Esophagus squamous epithelium (tissue), 5 donors: ENCODE measurements around the gene BIRC2. TPM values are rescaled to one million over a fixed set of nuclear protein-coding genes. Genes with fewer than 3 reads are reported as not detected.
"Not testable (repeated sequence)": the region's sequence is repeated elsewhere in the genome, so short reads cannot be mapped to it uniquely, and the experiment has no call there.

Experiments used
- DNase-seq: peaks from one replicate; lab custom pipeline; 2025; lab: John Stamatoyannopoulos, UW
- H3K27ac ChIP-seq, 4 donors: fragments of 200-600 bp; sonication (generic); one replicate each; pipeline ENCODE4 v1.5.1; 2016 to 2019; ENCODE audit warnings: mild to moderate bottlenecking in 1 of 4
- H3K27me3 ChIP-seq, 4 donors: fragments of 200-600 bp; sonication (generic); 1 replicate in 3 of 4; 2 replicates in 1 of 4; pipeline versions ENCODE4 v1.5.1 to v1.6.0; 2017 to 2021; ENCODE audit warnings: antibody characterized with exemption in 1 of 4
- H3K36me3 ChIP-seq, 3 donors: fragments of 200-600 bp; sonication (generic); one replicate each; pipeline ENCODE4 v1.5.1; 2016 to 2019
- H3K4me1 ChIP-seq, 3 donors: fragments of 200-600 bp; sonication (generic); one replicate each; pipeline ENCODE4 v1.5.1; 2017 to 2019
- H3K4me3 ChIP-seq, 4 donors: fragments of 200-600 bp; sonication (generic); 1 replicate in 3 of 4; 2 replicates in 1 of 4; pipeline ENCODE4 v1.5.1; 2016 to 2019; ENCODE audit warnings: mild to moderate bottlenecking in 2 of 4, moderate library complexity in 1 of 4
- H3K9me3 ChIP-seq, 3 donors: fragments of 200-600 bp; sonication (generic); one replicate each; pipeline ENCODE4 v1.5.1; 2016 to 2019
- POLR2A ChIP-seq, 4 donors: fragments of 450-650 bp; IDR thresholded peaks; one replicate each; pipeline ENCODE4 v1.6.1; 2017; ENCODE audit warnings: antibody characterized with exemption in 4 of 4, mild to moderate bottlenecking in 4 of 4, moderate library complexity in 3 of 4
- WGBS, 2 donors: methylation state at CpG; one replicate each; pipeline ENCODE4 v1.1.5; 2018; 5-methylcytosine and 5-hydroxymethylcytosine counted together
- intact Hi-C: fragments of 100-400 bp; cut with DNase I; formaldehyde crosslinking; loops from one replicate; pipeline ENCODE4 v1.15.0; 2022
- total RNA-seq, 4 donors: library from RNA; depleted of rRNA; stranded (reverse); fragments of >200 nt; gene quantifications; one replicate each; pipeline ENCODE4 v1.1.0, GENCODE V29; 2016
- TF ChIP-seq, protein P1 (sequence below), 6 experiments: fragments of 450-650 bp in 4 of 6; fragments of 200-600 bp in 2 of 6; sonication (generic) in 2 of 6; IDR thresholded peaks; one replicate each; pipeline ENCODE4 v1.5.1; 2016 to 2019; ENCODE audit warnings: antibody characterized with exemption in 6 of 6, mild to moderate bottlenecking in 4 of 6, moderate library complexity in 4 of 6
- donor health status: DM: yes; HTN: yes; CAD: no.

Gene BIRC2
- total RNA-seq, 4 donors from 2014 or later, result 18.9 to 38.7 (median 26.4) TPM

DNA sequence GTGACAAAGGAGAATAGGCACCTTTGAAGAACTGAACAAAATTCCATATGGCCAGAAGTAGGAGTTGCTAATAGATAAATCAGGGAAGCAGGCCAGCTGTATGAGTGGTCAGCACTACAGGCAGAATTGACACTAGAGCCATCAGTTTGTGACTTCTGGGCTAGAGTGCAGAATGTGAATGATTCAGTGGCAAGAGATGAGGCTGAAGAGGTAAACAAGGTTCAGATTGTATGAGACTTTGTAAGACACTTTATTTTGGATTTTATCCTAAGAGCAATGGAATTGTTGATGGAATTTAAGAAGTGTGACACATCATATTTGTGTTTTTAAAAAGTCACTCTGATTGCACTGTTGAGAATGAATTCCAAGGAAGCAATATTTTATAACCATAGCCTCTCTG, 16.8 kb upstream of the BIRC2 start:
- Histone ChIP-seq H3K36me3 (peaks cover 0 to 65% (median 7%) of the 10 kb centered on the region in 3 donors), H3K9me3 (no peaks in the 10 kb centered on the region), H3K4me3 (no peak overlapping the region), H3K4me1 (peaks cover 0 to 15% (median under 1%) of the 10 kb centered on the region in 3 donors), H3K27ac (no peak overlapping the region), H3K27me3 (no peaks in the 10 kb centered on the region)
- intact Hi-C loops, result no loop called here
- no peak for DNase-seq
- TF ChIP-seq POLR2A (IDR thresholded peaks at IDR 0.05), result no peak
- TF ChIP-seq, protein P1, sequence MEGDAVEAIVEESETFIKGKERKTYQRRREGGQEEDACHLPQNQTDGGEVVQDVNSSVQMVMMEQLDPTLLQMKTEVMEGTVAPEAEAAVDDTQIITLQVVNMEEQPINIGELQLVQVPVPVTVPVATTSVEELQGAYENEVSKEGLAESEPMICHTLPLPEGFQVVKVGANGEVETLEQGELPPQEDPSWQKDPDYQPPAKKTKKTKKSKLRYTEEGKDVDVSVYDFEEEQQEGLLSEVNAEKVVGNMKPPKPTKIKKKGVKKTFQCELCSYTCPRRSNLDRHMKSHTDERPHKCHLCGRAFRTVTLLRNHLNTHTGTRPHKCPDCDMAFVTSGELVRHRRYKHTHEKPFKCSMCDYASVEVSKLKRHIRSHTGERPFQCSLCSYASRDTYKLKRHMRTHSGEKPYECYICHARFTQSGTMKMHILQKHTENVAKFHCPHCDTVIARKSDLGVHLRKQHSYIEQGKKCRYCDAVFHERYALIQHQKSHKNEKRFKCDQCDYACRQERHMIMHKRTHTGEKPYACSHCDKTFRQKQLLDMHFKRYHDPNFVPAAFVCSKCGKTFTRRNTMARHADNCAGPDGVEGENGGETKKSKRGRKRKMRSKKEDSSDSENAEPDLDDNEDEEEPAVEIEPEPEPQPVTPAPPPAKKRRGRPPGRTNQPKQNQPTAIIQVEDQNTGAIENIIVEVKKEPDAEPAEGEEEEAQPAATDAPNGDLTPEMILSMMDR (IDR thresholded peaks at IDR 0.05), result no peak

DNA sequence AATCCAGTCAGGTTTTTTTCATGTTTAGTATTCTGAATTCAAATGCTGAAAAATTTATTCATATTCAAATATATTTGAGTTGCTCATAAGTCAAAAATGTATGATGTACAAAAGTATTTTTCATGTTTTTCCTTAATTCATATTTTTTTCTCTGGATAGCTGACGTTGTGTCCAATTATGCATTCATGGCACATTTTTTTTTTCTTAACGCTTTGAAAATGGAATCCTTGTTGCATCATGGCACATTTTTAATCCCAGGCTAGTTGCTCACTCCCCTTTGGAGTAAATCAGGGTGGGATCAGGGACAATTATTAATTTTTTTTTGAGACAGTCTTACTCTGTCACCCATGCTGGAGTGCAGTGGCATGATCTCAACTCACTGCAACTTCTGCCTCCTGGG, 15.7 kb upstream of the BIRC2 start:
- DNase-seq, result no peak
- intact Hi-C loops, result no loop called here
- Histone ChIP-seq H3K36me3 (peaks cover 0 to 65% (median 7%) of the 10 kb centered on the region in 3 donors), H3K4me3 (no peak overlapping the region), H3K27ac (no peak overlapping the region), H3K4me1 (peaks cover 0 to 14% (median 0%) of the 10 kb centered on the region in 3 donors), H3K27me3 (no peaks in the 10 kb centered on the region), H3K9me3 (no peaks in the 10 kb centered on the region)
- 83 to 89% methylated on average over 2 of the region's 2 CpGs for WGBS, 2 donors
- TF ChIP-seq POLR2A (IDR thresholded peaks at IDR 0.05), result no peak

DNA sequence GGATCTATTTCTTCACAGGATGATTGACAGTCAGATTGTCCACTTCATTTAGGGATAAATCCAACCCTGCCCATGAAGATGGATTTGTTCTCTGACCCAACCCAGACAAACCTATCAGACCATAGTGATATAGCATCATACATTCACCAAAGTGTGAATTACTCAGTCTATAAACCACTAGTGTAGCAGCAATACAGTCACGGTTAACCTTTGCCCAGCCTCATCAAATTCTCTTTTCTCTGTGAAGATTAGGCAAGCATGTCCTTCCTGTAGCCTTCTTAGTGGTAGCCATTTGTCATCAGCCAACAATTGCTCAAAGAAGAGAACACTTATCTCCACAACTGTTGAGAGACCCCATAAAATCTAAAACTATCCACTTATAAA, 14.4 kb upstream of the BIRC2 start:
- 82 to 91% methylated on average over 1 of the region's 1 CpG for WGBS, 2 donors
- no peaks in the 10 kb centered on the region for H3K27me3 ChIP-seq

DNA sequence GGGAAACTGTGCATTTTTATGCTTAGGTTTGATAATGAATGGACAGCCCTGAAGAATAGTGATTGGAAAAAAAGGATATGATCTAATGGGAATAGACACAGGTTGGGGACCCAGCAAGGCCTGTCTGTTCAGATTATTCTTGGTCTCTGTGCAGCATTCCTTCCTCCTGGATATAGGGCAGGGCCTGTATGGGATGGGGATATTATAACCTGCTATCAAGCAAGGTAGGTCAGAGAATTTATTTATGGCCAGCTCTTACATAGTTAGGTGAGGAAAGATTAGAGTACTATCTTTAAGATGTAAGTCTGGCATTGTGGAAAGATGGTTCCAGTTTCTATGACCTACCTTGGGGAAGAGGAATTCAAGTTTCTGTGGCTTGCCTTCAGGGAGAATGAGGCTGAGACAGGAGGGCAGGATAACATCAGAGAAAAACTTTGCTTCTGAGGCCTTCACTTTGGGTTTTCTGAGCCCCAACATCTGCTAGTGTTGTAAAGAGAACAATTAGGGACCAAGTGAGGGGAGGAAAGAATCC, 8.5 kb upstream of the BIRC2 start:
- Histone ChIP-seq H3K27me3 (no peaks in the 10 kb centered on the region), H3K27ac (no peak overlapping the region), H3K4me3 (no peak overlapping the region), H3K9me3 (no peaks in the 10 kb centered on the region), H3K36me3 (peaks cover 0 to 13% (median 0%) of the 10 kb centered on the region in 3 donors), H3K4me1 (peaks cover 0 to 7% (median 2%) of the 10 kb centered on the region in 3 donors)
- intact Hi-C loops, result no loop called here
- TF ChIP-seq, protein P1 (IDR thresholded peaks at IDR 0.05), result no peak
- no peak for TF ChIP-seq POLR2A (IDR thresholded peaks at IDR 0.05)
- DNase-seq, result no peak

More for the DNA sequence above, 14.4 kb upstream of the BIRC2 start:
- Histone ChIP-seq H3K36me3 (peaks cover 0 to 57% (median 0%) of the 10 kb centered on the region in 3 donors), H3K4me3 (no peak overlapping the region), H3K4me1 (peaks cover 0 to 14% (median 0%) of the 10 kb centered on the region in 3 donors), H3K9me3 (no peaks in the 10 kb centered on the region), H3K27ac (peak overlapping the region in 2 of 4 donors; percentile 6)
- intact Hi-C loops, result no loop called here
- DNase-seq, result no peak
- TF ChIP-seq, protein P1 (IDR thresholded peaks at IDR 0.05), result no peak
- no peak for TF ChIP-seq POLR2A (IDR thresholded peaks at IDR 0.05)

GRCh38 chr11:102341311-102341710, 5.7 kb upstream of the BIRC2 start:
- H3K4me1 ChIP-seq, result peaks cover 0 to 16% (median 2%) of the 10 kb centered on the region in 3 donors
- H3K36me3 ChIP-seq, result peaks cover 0 to 10% (median 0%) of the 10 kb centered on the region in 3 donors
- H3K27ac ChIP-seq, H3K27me3 ChIP-seq, H3K9me3 ChIP-seq, H3K4me3 ChIP-seq, DNase-seq: not testable (repeated sequence)
- intact Hi-C loops, result loop anchor here (5.0 kb wide), 1 partner anchor 54 kb away; no protein-coding TSS in a partner anchor
- 64 to 68% methylated on average over 6 to 7 of the region's 7 CpGs for WGBS, 2 donors

- intact Hi-C loops, result loop anchor here (5.0 kb wide), 1 partner anchor 55 kb away; no protein-coding TSS in a partner anchor
- 13 to 33% methylated on average over 1 of the region's 1 CpG for WGBS, 2 donors
- TF ChIP-seq, protein P1 (IDR thresholded peaks at IDR 0.05), result peak; percentile 68 to 82 (median 72)
- no peak for TF ChIP-seq POLR2A (IDR thresholded peaks at IDR 0.05)
- Histone ChIP-seq H3K27me3 (no peaks in the 10 kb centered on the region), H3K9me3 (no peaks in the 10 kb centered on the region), H3K4me1 (peaks cover 0 to 17% (median 2%) of the 10 kb centered on the region in 3 donors), H3K4me3 (no peak overlapping the region), H3K36me3 (peaks cover 0 to 10% (median 0%) of the 10 kb centered on the region in 3 donors), H3K27ac (no peak overlapping the region)
- DNase-seq, result no peak
Observed at GRCh38 chr11:102341844-102342318, 5.1 kb upstream of the BIRC2 start.
